Mesothelial cell of epicardium (in vitro differentiated cells): ENCODE data around the gene PIK3R6. TPM values are rescaled to one million over a fixed set of nuclear protein-coding genes. Genes with fewer than 3 reads are reported as not detected.
"Not testable (repeated sequence)": the region's sequence is repeated elsewhere in the genome, so short reads cannot be mapped to it uniquely, and the experiment has no call there.

Experiments
- DNase-seq, 2 experiments: peaks; one replicate each; pipeline ENCODE4 v3.0.0; 2021; ENCODE audit warnings: low spot score in 2 of 2; ENCODE audit not compliant: unreplicated experiment in 2 of 2
- H3K27ac Mint-ChIP-seq: 2 replicates; pipeline ENCODE4 v1.8.0; 2021; ENCODE audit warnings: mixed read lengths
- H3K27me3 Mint-ChIP-seq: 2 replicates; pipeline ENCODE4 v1.8.0; 2021; ENCODE audit warnings: low read depth, mixed read lengths
- H3K36me3 Mint-ChIP-seq: 2 replicates; pipeline ENCODE4 v1.8.0; 2021; ENCODE audit warnings: mixed read lengths
- H3K4me1 Mint-ChIP-seq: 2 replicates; pipeline ENCODE4 v1.8.0; 2021; ENCODE audit warnings: mixed read lengths
- H3K4me3 Mint-ChIP-seq: 2 replicates; pipeline ENCODE4 v1.8.0; 2021; ENCODE audit warnings: mild to moderate bottlenecking, moderate library complexity, mixed read lengths
- H3K9me3 Mint-ChIP-seq: 2 replicates; pipeline ENCODE4 v1.8.0; 2021; ENCODE audit warnings: mixed read lengths
- CTCF ChIP-seq: fragments of 200-600 bp; sonication (generic); IDR thresholded peaks from one replicate; pipeline ENCODE4 v1.5.0; 2021; ENCODE audit warnings: antibody characterized with exemption; ENCODE audit not compliant: unreplicated experiment
- total RNA-seq: library from RNA; stranded (reverse); gene quantifications from 3 replicates; pipeline ENCODE4 v1.2.1, GENCODE V29; 2021

PIK3R6 gene
- total RNA-seq, 1 donor from 2014 or later, result not detected

GRCh38 chr17:8806253-8806925 lies 61.1 kb downstream of the PIK3R6 start:
- Mint-ChIP-seq H3K27me3 (peaks cover 14% of the 10 kb centered on the region), H3K9me3 (peaks cover 23% of the 10 kb centered on the region), H3K4me3 (no peak overlapping the region), H3K4me1 (no peaks in the 10 kb centered on the region), H3K36me3 (peaks cover 4% of the 10 kb centered on the region), H3K27ac (no peak overlapping the region)
- TF ChIP-seq CTCF, result no peak
- DNase-seq, result no peak

- not testable (repeated sequence) for H3K36me3 Mint-ChIP-seq, H3K27ac Mint-ChIP-seq, H3K4me3 Mint-ChIP-seq, DNase-seq, H3K4me1 Mint-ChIP-seq
- Mint-ChIP-seq H3K27me3 (peaks cover 12% of the 10 kb centered on the region), H3K9me3 (peaks cover 22% of the 10 kb centered on the region)
Observed at GRCh38 chr17:8805396-8805795, 62.1 kb downstream of the PIK3R6 start.

- Mint-ChIP-seq H3K27me3 (peaks cover 17% of the 10 kb centered on the region), H3K36me3 (no peaks in the 10 kb centered on the region), H3K9me3 (peaks cover 15% of the 10 kb centered on the region), H3K27ac (no peak overlapping the region), H3K4me1 (peaks cover 8% of the 10 kb centered on the region), H3K4me3 (no peak overlapping the region)
- TF ChIP-seq CTCF, result no peak
- no peak for DNase-seq
Observed at GRCh38 chr17:8803531-8804420, 63.7 kb downstream of the PIK3R6 start.

GRCh38 chr17:8801135-8801840 lies 66.2 kb downstream of the PIK3R6 start:
- peaks cover 11% of the 10 kb centered on the region for H3K4me1 Mint-ChIP-seq

GRCh38 chr17:8800656-8801055 lies 66.8 kb downstream of the PIK3R6 start:
- Mint-ChIP-seq H3K4me3 (no peak overlapping the region), H3K36me3 (no peaks in the 10 kb centered on the region), H3K9me3 (no peaks in the 10 kb centered on the region), H3K27ac (no peak overlapping the region), H3K4me1 (peaks cover 11% of the 10 kb centered on the region), H3K27me3 (peaks cover 35% of the 10 kb centered on the region)
- TF ChIP-seq CTCF, result no peak
- DNase-seq, result no peak

More at GRCh38 chr17:8801135-8801840, 66.2 kb downstream of the PIK3R6 start:
- no peak for TF ChIP-seq CTCF
- DNase-seq, result no peak
- Mint-ChIP-seq H3K27ac (no peak overlapping the region), H3K36me3 (no peaks in the 10 kb centered on the region), H3K4me3 (no peak overlapping the region), H3K27me3 (peaks cover 35% of the 10 kb centered on the region), H3K9me3 (no peaks in the 10 kb centered on the region)
